Measurements from ENCODE around the gene CAPN14. TPM values are rescaled to one million over a fixed set of nuclear protein-coding genes. Genes with fewer than 3 reads are reported as not detected.
"Not testable (repeated sequence)": the region's sequence is repeated elsewhere in the genome, so short reads cannot be mapped to it uniquely, and the experiment has no call there.

CAPN14 gene
- total RNA-seq, 4 donors from 2014 or later, result 124 to 316 (median 198) TPM

- H3K4me1 ChIP-seq, result no peaks in the 10 kb centered on the region
- no peak overlapping the region for H3K27ac ChIP-seq
- no peak overlapping the region for H3K4me3 ChIP-seq
- DNase-seq, result no peak
- 85 to 94% methylated on average over 1 of the region's 1 CpG for WGBS, 2 donors
- H3K9me3 ChIP-seq, result no peaks in the 10 kb centered on the region
- peaks cover 0 to 19% (median 0%) of the 10 kb centered on the region in 4 donors for H3K27me3 ChIP-seq
- intact Hi-C loops (cut with DNase I), result no loop called here
- no peak for TF ChIP-seq CTCF (IDR thresholded peaks at IDR 0.05)
- no peak for TF ChIP-seq POLR2A (IDR thresholded peaks at IDR 0.05)
- H3K36me3 ChIP-seq, result peaks cover 0 to 75% (median 0%) of the 10 kb centered on the region in 3 donors
These were observed 27.1 kb downstream of the CAPN14 start for GRCh38 chr2:31190188-31190587.

DNA sequence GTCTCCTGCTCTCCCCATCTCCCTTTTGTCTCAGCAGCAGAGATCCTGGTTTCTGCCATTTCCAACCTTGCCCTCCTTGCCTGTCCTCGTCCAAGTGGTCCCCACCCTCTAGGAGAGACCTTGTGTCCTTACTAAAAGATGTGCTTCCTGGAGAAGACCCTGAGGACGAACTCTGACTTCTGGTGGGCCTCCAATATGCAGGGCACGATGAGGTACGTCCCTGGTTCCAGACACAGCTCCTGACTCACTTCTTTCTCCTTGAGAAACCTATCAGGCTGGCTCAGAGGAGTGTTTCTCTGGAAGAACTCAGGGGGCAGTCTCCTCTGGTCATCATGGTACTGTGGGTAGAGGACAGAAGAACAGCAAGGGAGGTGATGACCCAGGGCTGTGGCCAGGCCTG lies 28.2 kb downstream of the CAPN14 start:
- intact Hi-C loops (cut with DNase I), result no loop called here
- Histone ChIP-seq H3K27me3 (peaks cover 0 to 19% (median 0%) of the 10 kb centered on the region in 4 donors), H3K27ac (no peak overlapping the region), H3K36me3 (peaks cover 0 to 75% (median 0%) of the 10 kb centered on the region in 3 donors), H3K4me3 (no peak overlapping the region), H3K9me3 (no peaks in the 10 kb centered on the region), H3K4me1 (no peaks in the 10 kb centered on the region)
- WGBS, 2 donors, result 83 to 84% methylated on average over 1 to 4 of the region's 4 CpGs
- no peak for DNase-seq
- TF ChIP-seq CTCF (IDR thresholded peaks at IDR 0.05), result no peak
- TF ChIP-seq POLR2A (IDR thresholded peaks at IDR 0.05), result no peak

DNA sequence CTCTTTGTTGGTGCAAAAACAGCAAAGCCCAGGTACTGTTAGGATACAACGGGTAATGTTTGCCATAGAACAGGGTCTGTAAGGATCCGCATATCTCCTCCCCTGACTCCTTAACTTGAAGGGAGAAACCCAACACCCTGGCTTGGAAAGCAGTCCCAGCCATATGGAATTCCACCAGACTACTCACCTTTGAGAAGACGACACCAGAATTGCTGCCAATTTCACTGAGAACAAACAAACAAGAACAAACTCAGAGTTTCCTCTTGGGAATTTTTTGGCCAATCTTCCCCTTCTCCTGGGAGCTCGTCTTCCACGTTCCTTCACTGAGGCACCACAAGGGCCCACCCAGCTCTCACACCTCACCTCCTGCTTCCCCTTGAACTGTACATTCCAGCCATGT lies 29.2 kb downstream of the CAPN14 start:
- DNase-seq, result no peak
- Histone ChIP-seq H3K36me3 (peaks cover 0 to 71% (median 0%) of the 10 kb centered on the region in 3 donors), H3K9me3 (no peaks in the 10 kb centered on the region), H3K27ac (no peak overlapping the region), H3K4me1 (no peaks in the 10 kb centered on the region), H3K27me3 (peaks cover 0 to 16% (median 0%) of the 10 kb centered on the region in 4 donors), H3K4me3 (no peak overlapping the region)
- intact Hi-C loops (cut with DNase I), result no loop called here
- 58 to 80% methylated on average over 5 of the region's 5 CpGs for WGBS, 2 donors
- TF ChIP-seq CTCF (IDR thresholded peaks at IDR 0.05) (no peak), POLR2A (IDR thresholded peaks at IDR 0.05) (no peak)

DNA sequence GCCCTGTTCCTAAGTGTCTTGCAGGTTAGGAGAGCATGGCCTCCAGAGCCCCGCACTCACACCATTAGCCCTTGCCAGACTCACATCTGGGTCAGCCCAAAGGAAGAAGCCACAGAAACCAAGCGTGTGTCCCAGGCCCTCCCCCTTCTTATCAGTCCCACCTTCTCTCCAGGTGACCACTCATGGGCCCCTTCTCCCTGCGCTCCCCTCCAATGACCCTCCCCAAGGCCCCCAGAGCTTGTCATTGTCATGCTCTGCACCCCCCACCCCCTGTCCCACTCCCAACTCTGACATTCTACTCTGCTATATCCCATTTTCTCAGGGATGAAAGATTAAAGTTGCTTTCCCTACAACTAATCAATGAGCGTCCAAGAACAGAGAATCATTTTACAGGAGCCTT lies 30.1 kb downstream of the CAPN14 start:
- Histone ChIP-seq H3K27ac (no peak overlapping the region), H3K4me1 (no peaks in the 10 kb centered on the region), H3K4me3 (no peak overlapping the region), H3K9me3 (no peaks in the 10 kb centered on the region), H3K27me3 (peaks cover 0 to 12% (median 0%) of the 10 kb centered on the region in 4 donors), H3K36me3 (peaks cover 0 to 61% (median 0%) of the 10 kb centered on the region in 3 donors)
- TF ChIP-seq CTCF (IDR thresholded peaks at IDR 0.05) (no peak), POLR2A (IDR thresholded peaks at IDR 0.05) (no peak)
- intact Hi-C loops (cut with DNase I), result no loop called here
- WGBS, 2 donors, result 93 to 95% methylated on average over 4 of the region's 4 CpGs
- DNase-seq, result no peak

GRCh38 chr2:31183973-31184372 lies 33.3 kb downstream of the CAPN14 start:
- peaks cover 0 to 50% (median 0%) of the 10 kb centered on the region in 3 donors for H3K36me3 ChIP-seq
- H3K9me3 ChIP-seq; DNase-seq; H3K27ac ChIP-seq; intact Hi-C loops (cut with DNase I); H3K4me3 ChIP-seq; H3K4me1 ChIP-seq; H3K27me3 ChIP-seq: not testable (repeated sequence)
- WGBS, 2 donors, result 80 to 90% methylated on average over 6 to 7 of the region's 7 CpGs

- H3K4me1 ChIP-seq, result no peaks in the 10 kb centered on the region
- no peaks in the 10 kb centered on the region for H3K9me3 ChIP-seq
- no peak overlapping the region for H3K4me3 ChIP-seq
- no peak overlapping the region for H3K27ac ChIP-seq
- WGBS, 2 donors, result 66 to 86% methylated on average over 5 to 10 of the region's 10 CpGs
- TF ChIP-seq POLR2A (IDR thresholded peaks at IDR 0.05), result no peak
- no peak for TF ChIP-seq CTCF (IDR thresholded peaks at IDR 0.05)
- H3K36me3 ChIP-seq, result peaks cover 0 to 34% (median 0%) of the 10 kb centered on the region in 3 donors
- no peaks in the 10 kb centered on the region for H3K27me3 ChIP-seq
- intact Hi-C loops (cut with DNase I), result no loop called here
- no peak for DNase-seq
These were observed 40.6 kb downstream of the CAPN14 start for GRCh38 chr2:31176742-31177141.
